SIG-M5 (cell line): ENCODE measurements around the gene E2F3.
"Not testable (repeated sequence)": the region's sequence is repeated elsewhere in the genome, so short reads cannot be mapped to it uniquely, and the experiment has no call there.

Experiments used
- DNase-seq: peaks from one replicate; lab custom pipeline; 2025; lab: John Stamatoyannopoulos, UW

The E2F3 gene

GRCh38 chr6:20467437-20467836, 65.8 kb downstream of the E2F3 start:
- DNase-seq: no peak

- DNase-seq: no peak
These were observed 66.5 kb downstream of the E2F3 start for GRCh38 chr6:20468209-20468608.

- no peak for DNase-seq
These were observed 71.1 kb downstream of the E2F3 start for GRCh38 chr6:20472748-20473147.

- no peak for DNase-seq
These were observed 71.8 kb downstream of the E2F3 start for GRCh38 chr6:20473518-20473917.

GRCh38 chr6:20474874-20475542, 73.3 kb downstream of the E2F3 start:
- no peak for DNase-seq

GRCh38 chr6:20476501-20477043, 74.9 kb downstream of the E2F3 start:
- no peak for DNase-seq

GRCh38 chr6:20477485-20477884, 75.8 kb downstream of the E2F3 start:
- no peak for DNase-seq

- DNase-seq: no peak
These were observed 77.4 kb downstream of the E2F3 start for GRCh38 chr6:20479060-20479459.

- no peak for DNase-seq
These were observed 77.8 kb downstream of the E2F3 start for GRCh38 chr6:20479526-20479925.

- DNase-seq: no peak
These were observed 79.6 kb downstream of the E2F3 start for GRCh38 chr6:20481281-20481680.

- DNase-seq: no peak
These were observed 82.3 kb downstream of the E2F3 start for GRCh38 chr6:20483887-20484497.

GRCh38 chr6:20486641-20487040, 85.0 kb downstream of the E2F3 start:
- no peak for DNase-seq

- no peak for DNase-seq
These were observed 86.1 kb downstream of the E2F3 start for GRCh38 chr6:20487669-20488375.

GRCh38 chr6:20490591-20490990, 88.9 kb downstream of the E2F3 start:
- no peak for DNase-seq

- DNase-seq: no peak
These were observed 90.4 kb downstream of the E2F3 start for GRCh38 chr6:20492099-20492498.

- DNase-seq: no peak
These were observed 95.7 kb downstream of the E2F3 start for GRCh38 chr6:20497216-20498040.

- DNase-seq: no peak
These were observed 96.3 kb downstream of the E2F3 start for GRCh38 chr6:20498041-20498385.

GRCh38 chr6:20509212-20509611, 107.5 kb downstream of the E2F3 start:
- DNase-seq: no peak

GRCh38 chr6:20511852-20512251, 110.2 kb downstream of the E2F3 start:
- no peak for DNase-seq

GRCh38 chr6:20525208-20525607, 123.5 kb downstream of the E2F3 start:
- DNase-seq: not testable (repeated sequence)

- not testable (repeated sequence) for DNase-seq
These were observed 127.4 kb downstream of the E2F3 start for GRCh38 chr6:20529086-20529448.

GRCh38 chr6:20532881-20533280, 131.2 kb downstream of the E2F3 start:
- DNase-seq: no peak
